GM12873 (cell line): ENCODE results near the gene TMEM175.

Experiments used
- CTCF ChIP-seq: IDR thresholded peaks from 2 replicates; pipeline ENCODE4 v1.5.1; 2012; ENCODE audit warnings: low read depth, mild to moderate bottlenecking, moderate library complexity, low read length, control low read depth; ENCODE audit not compliant: insufficient read depth; ENCODE audit errors: missing control alignments

TMEM175 gene

GRCh38 chr4:951186-951585, 18.9 kb downstream of the TMEM175 start:
- TF ChIP-seq CTCF = no peak

GRCh38 chr4:951594-952468, 19.6 kb downstream of the TMEM175 start:
- TF ChIP-seq CTCF = no peak

- no peak for TF ChIP-seq CTCF
Measured at GRCh38 chr4:952881-953573, 20.8 kb downstream of the TMEM175 start.

GRCh38 chr4:953574-953915, 21.3 kb downstream of the TMEM175 start:
- TF ChIP-seq CTCF = no peak

- TF ChIP-seq CTCF = no peak
Measured at GRCh38 chr4:954211-955020, 22.2 kb downstream of the TMEM175 start.

GRCh38 chr4:955161-955921, 23.1 kb downstream of the TMEM175 start:
- TF ChIP-seq CTCF = no peak
